HEK293 (cell line): ENCODE results near the gene FKBP5.
"Not testable (repeated sequence)": the region's sequence is repeated elsewhere in the genome, so short reads cannot be mapped to it uniquely, and the experiment has no call there.

ENCODE experiments used
- SCRT1 ChIP-seq: fragments of 450-650 bp; formaldehyde crosslinking; IDR thresholded peaks from 2 replicates; pipeline ENCODE4 v1.5.1; 2016; ENCODE audit warnings: missing biosample characterization, missing genetic modification characterization, borderline replicate concordance
- ZEB2 ChIP-seq: fragments of 450-650 bp; formaldehyde crosslinking; IDR thresholded peaks from 2 replicates; pipeline ENCODE4 v1.5.1; 2016; ENCODE audit warnings: missing biosample characterization, missing genetic modification characterization
- ZNF121 ChIP-seq: fragments of 450-650 bp; formaldehyde crosslinking; IDR thresholded peaks from 2 replicates; pipeline ENCODE4 v1.5.1; 2016; ENCODE audit warnings: missing biosample characterization, missing genetic modification characterization
- ZNF558 ChIP-seq: fragments of 450-650 bp; formaldehyde crosslinking; IDR thresholded peaks from 2 replicates; pipeline ENCODE4 v1.5.1; 2016; ENCODE audit warnings: missing biosample characterization, missing genetic modification characterization
- ZNF837 ChIP-seq: fragments of 450-650 bp; formaldehyde crosslinking; IDR thresholded peaks from 2 replicates; pipeline ENCODE4 v1.5.1; 2016; ENCODE audit warnings: missing biosample characterization, missing genetic modification characterization
- TF ChIP-seq, protein P1 (sequence below): sonication (generic); formaldehyde crosslinking; IDR thresholded peaks from 2 replicates; pipeline ENCODE4 v1.8.1; 2022; ENCODE audit warnings: mild to moderate bottlenecking, moderate library complexity, missing genetic modification reagents
- TF ChIP-seq, protein P2 (sequence below): fragments of 450-650 bp; formaldehyde crosslinking; IDR thresholded peaks from 2 replicates; pipeline ENCODE4 v1.5.1; 2016; ENCODE audit warnings: missing biosample characterization, missing genetic modification characterization
- TF ChIP-seq, protein P3 (sequence below): fragments of 450-650 bp; formaldehyde crosslinking; IDR thresholded peaks from 2 replicates; pipeline ENCODE4 v1.5.1; 2016; ENCODE audit warnings: missing biosample characterization, missing genetic modification characterization
- TF ChIP-seq, protein P4 (sequence below): fragments of 450-650 bp; formaldehyde crosslinking; IDR thresholded peaks from 2 replicates; pipeline ENCODE4 v1.5.1; 2016; ENCODE audit warnings: missing biosample characterization, missing genetic modification characterization
- TF ChIP-seq, protein P5 (sequence below): fragments of 450-650 bp; formaldehyde crosslinking; IDR thresholded peaks from 2 replicates; pipeline ENCODE4 v1.5.1; 2016; ENCODE audit warnings: missing biosample characterization, missing genetic modification characterization

DNA sequence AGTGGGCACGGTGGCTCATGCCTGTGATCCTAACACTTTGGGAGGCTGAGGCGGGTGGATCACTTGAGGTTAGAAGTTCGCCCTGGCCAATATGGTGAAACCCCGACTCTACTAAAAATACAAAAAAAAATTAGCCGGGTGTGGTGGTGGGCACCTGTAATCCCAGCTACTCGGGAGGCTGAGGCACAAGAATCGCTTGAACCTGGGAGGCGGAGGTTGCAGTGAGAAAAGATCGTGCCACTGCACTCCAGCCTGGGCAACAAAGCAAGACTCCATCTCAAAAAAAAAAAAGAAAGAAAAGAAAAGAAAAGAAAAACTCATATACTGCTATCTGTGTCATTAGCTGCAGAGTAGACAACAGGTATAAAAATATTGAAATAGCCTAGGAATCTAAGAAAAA, 18.3 kb downstream of the FKBP5 start:
- TF ChIP-seq ZNF558 (tag by site-specific recombination); ZNF837 (tag by site-specific recombination); SCRT1 (tag by site-specific recombination); ZEB2 (tag by site-specific recombination); ZNF121: not testable (repeated sequence)
- TF ChIP-seq, protein P1, sequence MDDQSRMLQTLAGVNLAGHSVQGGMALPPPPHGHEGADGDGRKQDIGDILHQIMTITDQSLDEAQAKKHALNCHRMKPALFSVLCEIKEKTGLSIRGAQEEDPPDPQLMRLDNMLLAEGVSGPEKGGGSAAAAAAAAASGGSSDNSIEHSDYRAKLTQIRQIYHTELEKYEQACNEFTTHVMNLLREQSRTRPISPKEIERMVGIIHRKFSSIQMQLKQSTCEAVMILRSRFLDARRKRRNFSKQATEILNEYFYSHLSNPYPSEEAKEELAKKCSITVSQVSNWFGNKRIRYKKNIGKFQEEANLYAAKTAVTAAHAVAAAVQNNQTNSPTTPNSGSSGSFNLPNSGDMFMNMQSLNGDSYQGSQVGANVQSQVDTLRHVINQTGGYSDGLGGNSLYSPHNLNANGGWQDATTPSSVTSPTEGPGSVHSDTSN (CRISPR knock-in tag): not testable (repeated sequence)
- TF ChIP-seq, protein P2, sequence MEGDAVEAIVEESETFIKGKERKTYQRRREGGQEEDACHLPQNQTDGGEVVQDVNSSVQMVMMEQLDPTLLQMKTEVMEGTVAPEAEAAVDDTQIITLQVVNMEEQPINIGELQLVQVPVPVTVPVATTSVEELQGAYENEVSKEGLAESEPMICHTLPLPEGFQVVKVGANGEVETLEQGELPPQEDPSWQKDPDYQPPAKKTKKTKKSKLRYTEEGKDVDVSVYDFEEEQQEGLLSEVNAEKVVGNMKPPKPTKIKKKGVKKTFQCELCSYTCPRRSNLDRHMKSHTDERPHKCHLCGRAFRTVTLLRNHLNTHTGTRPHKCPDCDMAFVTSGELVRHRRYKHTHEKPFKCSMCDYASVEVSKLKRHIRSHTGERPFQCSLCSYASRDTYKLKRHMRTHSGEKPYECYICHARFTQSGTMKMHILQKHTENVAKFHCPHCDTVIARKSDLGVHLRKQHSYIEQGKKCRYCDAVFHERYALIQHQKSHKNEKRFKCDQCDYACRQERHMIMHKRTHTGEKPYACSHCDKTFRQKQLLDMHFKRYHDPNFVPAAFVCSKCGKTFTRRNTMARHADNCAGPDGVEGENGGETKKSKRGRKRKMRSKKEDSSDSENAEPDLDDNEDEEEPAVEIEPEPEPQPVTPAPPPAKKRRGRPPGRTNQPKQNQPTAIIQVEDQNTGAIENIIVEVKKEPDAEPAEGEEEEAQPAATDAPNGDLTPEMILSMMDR (tag by site-specific recombination): not testable (repeated sequence)
- TF ChIP-seq, protein P3, sequence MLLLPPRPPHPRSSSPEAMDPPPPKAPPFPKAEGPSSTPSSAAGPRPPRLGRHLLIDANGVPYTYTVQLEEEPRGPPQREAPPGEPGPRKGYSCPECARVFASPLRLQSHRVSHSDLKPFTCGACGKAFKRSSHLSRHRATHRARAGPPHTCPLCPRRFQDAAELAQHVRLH (tag by site-specific recombination): not testable (repeated sequence)
- TF ChIP-seq, protein P4, sequence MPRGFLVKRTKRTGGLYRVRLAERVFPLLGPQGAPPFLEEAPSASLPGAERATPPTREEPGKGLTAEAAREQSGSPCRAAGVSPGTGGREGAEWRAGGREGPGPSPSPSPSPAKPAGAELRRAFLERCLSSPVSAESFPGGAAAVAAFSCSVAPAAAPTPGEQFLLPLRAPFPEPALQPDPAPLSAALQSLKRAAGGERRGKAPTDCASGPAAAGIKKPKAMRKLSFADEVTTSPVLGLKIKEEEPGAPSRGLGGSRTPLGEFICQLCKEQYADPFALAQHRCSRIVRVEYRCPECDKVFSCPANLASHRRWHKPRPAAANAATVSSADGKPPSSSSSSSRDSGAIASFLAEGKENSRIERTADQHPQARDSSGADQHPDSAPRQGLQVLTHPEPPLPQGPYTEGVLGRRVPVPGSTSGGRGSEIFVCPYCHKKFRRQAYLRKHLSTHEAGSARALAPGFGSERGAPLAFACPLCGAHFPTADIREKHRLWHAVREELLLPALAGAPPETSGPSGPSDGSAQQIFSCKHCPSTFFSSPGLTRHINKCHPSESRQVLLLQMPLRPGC (tag by site-specific recombination): not testable (repeated sequence)
- TF ChIP-seq, protein P5, sequence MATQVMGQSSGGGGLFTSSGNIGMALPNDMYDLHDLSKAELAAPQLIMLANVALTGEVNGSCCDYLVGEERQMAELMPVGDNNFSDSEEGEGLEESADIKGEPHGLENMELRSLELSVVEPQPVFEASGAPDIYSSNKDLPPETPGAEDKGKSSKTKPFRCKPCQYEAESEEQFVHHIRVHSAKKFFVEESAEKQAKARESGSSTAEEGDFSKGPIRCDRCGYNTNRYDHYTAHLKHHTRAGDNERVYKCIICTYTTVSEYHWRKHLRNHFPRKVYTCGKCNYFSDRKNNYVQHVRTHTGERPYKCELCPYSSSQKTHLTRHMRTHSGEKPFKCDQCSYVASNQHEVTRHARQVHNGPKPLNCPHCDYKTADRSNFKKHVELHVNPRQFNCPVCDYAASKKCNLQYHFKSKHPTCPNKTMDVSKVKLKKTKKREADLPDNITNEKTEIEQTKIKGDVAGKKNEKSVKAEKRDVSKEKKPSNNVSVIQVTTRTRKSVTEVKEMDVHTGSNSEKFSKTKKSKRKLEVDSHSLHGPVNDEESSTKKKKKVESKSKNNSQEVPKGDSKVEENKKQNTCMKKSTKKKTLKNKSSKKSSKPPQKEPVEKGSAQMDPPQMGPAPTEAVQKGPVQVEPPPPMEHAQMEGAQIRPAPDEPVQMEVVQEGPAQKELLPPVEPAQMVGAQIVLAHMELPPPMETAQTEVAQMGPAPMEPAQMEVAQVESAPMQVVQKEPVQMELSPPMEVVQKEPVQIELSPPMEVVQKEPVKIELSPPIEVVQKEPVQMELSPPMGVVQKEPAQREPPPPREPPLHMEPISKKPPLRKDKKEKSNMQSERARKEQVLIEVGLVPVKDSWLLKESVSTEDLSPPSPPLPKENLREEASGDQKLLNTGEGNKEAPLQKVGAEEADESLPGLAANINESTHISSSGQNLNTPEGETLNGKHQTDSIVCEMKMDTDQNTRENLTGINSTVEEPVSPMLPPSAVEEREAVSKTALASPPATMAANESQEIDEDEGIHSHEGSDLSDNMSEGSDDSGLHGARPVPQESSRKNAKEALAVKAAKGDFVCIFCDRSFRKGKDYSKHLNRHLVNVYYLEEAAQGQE (tag by site-specific recombination): not testable (repeated sequence)
